Measurements from ENCODE around the gene ZNF90. TPM values are rescaled to one million over a fixed set of nuclear protein-coding genes. Genes with fewer than 3 reads are reported as not detected.

ZNF90 gene
- total RNA-seq, 1 donor from 2014 or later = 1.1 TPM

Other genes starting within 250 kb of the ZNF90 start
- gene ZNF253, start 212.1 kb upstream of the ZNF90 start, total RNA-seq = 11.3 TPM
- 1.7 TPM for gene ZNF93, start 177.1 kb upstream of the ZNF90 start, total RNA-seq
- gene ZNF682, start 38.5 kb upstream of the ZNF90 start, total RNA-seq = 7.0 TPM
- 1.5 TPM for gene ZNF486, start 89.2 kb downstream of the ZNF90 start, total RNA-seq

Measured in Right ventricle myocardium inferior (tissue), 1 donor.